Activated T-helper 1 cell treated with anti-CD3 and anti-CD28 coated beads, Interleukin-2, amount 50 U/mL, for 16 hours (primary cell): ENCODE measurements around the gene RTN3.
"Not testable (repeated sequence)": the region's sequence is repeated elsewhere in the genome, so short reads cannot be mapped to it uniquely, and the experiment has no call there.

ENCODE experiments used
- DNase-seq, 2 donors: peaks; one replicate each; pipeline ENCODE4 v3.0.0-alpha.2; 2020; ENCODE audit warnings: low read depth in 1 of 2, low spot score in 1 of 2

The RTN3 gene

GRCh38 chr11:63768237-63769041, 87.1 kb downstream of the RTN3 start, which contains the start of gene ZFTA:
TSS of gene ZFTA (minus strand) at chr11:63768775. CDS start at chr11:63768622, 153 bp downstream.
- peak in 1 of 2 donors; percentile 42 for DNase-seq

GRCh38 chr11:63769042-63769713, 87.9 kb downstream of the RTN3 start:
- DNase-seq: peak in 1 of 2 donors; percentile 10

GRCh38 chr11:63769714-63770455, 88.6 kb downstream of the RTN3 start:
- no peak for DNase-seq

DNA sequence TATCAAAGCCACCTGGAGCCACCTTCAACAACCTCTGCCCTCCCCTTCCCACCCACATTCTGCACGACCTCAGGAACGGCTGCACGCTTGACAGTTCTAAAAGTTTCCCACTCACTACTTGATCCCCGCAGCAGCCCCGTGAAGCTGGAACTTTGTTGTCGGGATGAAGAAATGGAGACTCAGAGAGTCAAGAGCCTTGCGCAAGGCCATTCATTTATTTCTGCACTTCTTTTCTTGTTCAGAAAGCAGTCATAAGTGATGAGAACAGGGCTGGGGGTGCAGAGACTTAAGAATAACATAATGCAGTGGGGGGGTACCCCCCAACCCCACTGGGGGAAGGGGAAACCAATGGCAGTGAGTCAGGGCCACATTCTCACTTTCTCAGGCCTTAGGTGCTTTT, 89.5 kb downstream of the RTN3 start:
- no peak for DNase-seq

GRCh38 chr11:63771741-63772318, 90.5 kb downstream of the RTN3 start:
- not testable (repeated sequence) for DNase-seq

GRCh38 chr11:63775191-63775590, 93.9 kb downstream of the RTN3 start:
- DNase-seq: no peak

DNA sequence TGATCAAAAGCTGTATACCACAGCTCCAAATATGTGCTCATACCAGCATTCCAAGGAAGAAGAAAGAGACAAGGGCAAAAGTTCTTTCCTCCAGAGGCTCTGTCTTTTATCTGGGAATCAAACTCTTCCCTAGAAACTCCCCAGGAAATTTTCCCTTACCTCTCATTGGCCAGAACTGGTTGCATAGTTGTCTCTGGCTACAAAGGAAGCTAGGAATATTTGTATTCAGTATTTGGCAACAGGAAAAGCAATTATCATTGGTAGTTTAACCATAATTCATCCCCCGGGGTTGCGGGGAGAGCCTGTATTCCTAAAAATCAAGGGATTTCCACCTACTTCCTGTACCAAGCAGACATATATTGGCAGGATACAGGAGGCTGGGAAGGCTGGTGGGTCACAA, 97.7 kb downstream of the RTN3 start:
- DNase-seq: no peak

- no peak for DNase-seq
Observed at GRCh38 chr11:63782749-63783148, 101.4 kb downstream of the RTN3 start.

DNA sequence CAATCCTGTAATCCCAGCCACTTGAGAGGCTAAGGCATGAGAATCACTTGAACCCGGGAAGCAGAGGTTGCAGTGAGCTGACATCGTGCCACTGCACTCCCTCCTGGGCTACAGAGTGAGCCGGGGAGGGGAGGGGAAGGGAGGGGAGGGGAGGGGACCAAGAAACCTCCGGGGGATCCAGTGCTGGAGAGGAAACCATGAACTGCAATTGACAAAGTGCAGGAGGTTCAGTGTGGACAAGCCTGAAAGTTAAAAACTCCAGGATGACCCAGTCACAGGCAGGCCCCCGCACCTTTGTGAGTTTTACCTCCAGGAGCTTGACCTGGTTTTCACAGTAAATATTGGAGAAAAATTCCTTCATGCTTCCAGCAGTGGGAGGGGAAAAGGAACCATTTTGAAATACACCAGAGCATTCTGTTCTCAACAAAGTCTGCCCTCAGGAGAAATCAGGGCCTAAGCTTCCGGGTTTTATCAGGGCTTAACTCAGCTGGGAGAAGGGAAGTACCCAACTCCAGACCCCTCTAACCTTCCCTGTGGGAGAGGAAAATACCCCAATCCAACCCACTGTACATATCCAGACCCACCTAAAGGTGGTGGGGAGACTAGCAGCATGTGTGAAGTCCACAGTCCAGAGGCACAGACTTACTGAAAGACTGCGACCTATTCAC, 102.8 kb downstream of the RTN3 start:
- no peak for DNase-seq

DNA sequence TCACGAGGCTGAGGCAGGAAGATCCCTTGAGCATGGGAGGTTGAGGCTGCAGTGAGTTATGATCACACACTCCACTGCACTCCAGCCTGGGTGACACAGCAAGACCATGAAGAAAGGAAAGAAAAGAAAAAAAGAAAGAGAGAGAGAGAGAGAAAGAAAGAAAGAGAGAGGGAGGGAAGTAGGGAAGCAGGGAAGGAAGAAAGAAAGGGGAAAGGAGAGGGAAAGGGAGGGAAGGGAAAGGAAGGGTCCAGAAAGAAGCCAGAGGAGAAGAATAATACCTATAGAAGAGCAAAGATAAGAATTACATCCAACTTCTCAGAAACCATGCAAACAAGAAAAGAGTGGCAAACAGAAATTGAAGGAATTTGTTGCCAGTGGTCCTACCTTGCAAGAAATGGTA, 104.5 kb downstream of the RTN3 start:
- DNase-seq: no peak

DNA sequence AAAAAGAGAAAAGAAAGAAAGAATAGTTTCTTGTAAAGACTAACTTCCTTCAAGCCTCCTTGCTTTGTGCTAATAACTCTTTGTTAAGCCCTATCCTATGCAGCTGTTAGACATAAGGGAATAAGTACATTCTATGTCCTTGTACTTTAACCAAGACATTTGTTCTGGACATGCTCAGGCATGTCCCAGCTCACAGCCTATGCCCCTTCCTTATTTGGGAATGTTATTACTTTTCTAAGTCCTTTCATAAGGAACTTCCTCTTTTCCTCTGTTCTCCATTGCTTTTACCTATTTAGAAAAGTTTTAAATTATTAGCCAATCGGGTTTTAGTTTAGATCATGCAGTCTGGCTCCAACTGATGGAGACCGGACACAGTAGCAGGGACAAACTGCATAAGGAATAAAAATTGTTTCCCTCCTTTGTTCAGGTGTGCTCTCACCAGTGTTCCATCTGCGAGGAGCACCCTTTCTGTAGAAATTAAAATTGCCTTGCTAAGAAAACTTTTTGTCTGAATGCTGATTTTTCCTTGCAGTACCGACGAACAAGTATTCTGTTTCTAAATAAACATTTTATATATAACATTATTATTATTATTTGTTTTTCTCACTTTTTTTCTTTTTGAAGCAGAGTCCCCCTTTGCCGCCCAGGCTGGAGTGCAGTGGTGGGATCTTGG, 110.3 kb downstream of the RTN3 start:
- DNase-seq: no peak

DNA sequence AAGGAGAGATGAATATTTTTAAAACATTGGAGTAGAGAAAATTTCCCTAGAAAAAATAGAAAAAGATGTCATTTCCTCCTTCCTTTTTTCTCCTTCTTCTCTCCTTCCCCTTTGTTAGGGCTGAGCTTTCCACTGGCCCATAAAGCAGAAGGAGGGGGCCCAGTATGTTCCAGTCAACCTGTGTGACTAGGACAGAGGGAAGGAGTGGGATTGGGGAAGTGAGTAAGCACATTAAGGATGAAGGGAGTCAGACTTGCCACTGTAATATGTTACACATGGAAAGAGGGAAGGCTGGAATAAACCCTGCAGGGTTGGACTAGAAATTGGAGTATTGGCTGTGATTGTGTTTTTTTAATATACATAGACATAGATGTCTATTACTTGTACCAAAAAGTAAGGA, 111.9 kb downstream of the RTN3 start:
- DNase-seq: no peak

DNA sequence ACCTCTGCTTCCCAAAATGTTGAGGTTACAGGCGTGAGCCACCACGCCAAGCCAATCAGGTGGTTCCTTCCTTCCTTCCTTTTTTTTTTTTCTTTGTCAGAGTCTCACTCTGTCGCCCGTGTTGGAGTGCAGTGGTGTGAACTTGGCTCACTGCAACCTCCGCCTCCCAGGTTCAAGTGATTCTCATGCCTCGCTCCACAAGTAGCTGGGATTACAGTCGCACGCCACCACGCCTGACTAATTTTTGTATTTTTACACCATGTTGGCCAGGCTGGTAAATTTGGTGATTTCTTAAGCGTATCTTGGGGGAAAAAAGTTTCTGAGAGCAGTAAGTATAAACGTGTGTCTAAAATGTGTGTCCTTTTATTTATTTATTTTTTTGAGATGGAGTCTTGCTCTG, 113.8 kb downstream of the RTN3 start:
- DNase-seq: no peak

- no peak for DNase-seq
Observed at GRCh38 chr11:63800921-63801320, 119.6 kb downstream of the RTN3 start.

DNA sequence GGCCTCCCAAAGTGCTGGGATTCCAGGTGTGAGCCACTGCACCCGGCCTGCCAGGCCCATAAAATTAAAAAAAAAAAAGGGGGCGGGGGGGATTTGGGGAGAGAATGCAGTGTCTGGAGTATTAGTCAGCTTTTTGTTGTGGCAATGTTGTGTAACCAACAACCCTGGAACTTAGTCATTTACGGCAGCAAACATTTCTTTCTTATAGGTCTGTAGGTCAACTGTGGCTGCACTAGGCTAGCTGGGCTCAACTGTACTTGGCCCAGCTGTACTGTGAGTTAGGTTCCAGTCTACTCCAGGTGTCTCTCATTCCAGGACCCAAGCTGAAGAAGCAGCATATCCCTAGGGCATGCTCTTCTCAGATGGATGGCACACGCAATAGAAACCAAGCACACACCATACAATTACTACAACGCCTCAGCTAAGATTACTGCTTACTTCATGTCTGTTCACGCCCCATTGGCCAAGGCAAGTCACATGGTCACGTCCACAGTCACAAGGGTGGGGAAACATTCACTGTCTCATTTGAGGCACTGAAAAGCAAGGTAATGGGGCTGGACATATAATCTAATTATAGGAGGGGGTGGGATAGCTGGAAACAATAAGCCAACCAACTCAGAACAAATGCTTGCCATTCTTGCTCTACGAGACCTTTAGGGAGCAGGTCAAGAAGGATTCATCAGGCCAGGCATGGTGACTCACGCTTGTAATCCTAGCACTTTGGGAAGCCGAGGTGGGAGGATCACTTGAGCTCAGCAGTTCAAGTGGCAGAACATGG, 121.5 kb downstream of the RTN3 start:
- DNase-seq: no peak

DNA sequence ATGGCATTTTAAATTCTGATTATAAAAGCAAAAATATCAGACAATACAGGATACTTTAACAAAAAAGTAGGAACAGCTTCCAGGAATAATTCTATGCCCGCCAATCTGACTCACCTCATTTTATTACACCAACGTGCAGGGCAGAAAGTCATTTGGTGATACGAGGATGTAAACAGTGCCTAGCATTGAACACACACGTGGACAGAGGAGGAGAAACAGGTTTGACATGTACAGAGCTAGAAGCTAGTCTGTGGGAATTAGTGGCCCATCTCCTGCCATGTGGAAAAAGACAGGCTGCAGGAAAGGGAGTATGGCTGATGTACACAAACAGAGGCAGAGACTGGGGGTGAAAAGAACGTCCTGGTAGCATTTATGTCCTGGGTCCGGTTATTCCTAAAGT, 123.0 kb downstream of the RTN3 start:
- no peak for DNase-seq

GRCh38 chr11:63805844-63806415, 124.6 kb downstream of the RTN3 start:
- no peak for DNase-seq
